HG03175 (cell line): ENCODE results near the gene NDRG2.
"Not testable (repeated sequence)": the region's sequence is repeated elsewhere in the genome, so short reads cannot be mapped to it uniquely, and the experiment has no call there.

Source experiments
- ATAC-seq: cut with Tn5 transposase; IDR thresholded peaks from one replicate; pipeline ENCODE4 v1.9.1; 2021; ENCODE audit warnings: mild to moderate bottlenecking, moderate library complexity; ENCODE audit not compliant: unreplicated experiment

The NDRG2 gene

GRCh38 chr14:21056520-21057163 lies 31.8 kb upstream of the NDRG2 start:
- no peak for ATAC-seq

DNA sequence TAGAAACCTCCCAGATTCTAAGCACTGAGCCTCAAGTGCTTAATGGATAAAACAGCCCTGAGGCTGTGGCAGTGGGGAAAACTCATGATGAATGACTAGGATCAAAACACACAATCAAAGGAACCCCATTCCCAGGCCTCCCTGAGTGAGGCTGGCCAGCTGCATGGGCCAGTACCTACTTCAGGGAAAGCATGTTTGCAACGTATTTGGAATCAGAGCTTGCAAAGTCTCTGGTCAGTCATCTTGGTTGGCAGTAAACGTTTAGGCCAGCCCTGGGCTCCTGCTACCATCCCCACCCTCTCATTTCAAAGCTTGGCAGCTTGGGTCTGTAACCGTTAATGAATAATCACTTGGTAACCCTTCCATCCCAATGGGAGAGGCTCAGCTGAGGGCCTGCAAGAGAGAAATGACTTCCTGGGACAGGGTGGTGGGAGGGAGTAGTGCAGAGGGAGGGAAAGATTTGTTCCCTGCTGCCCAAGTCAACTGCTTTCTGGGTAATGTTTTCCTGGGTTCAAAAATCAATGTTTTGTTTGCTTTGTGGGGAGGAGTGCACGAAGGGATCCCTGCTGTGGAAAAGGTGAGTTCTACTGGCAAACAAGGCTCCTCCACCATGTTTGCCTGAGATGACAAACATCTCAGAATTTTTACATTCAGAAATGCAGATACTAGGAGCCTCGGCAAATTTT lies 30.7 kb upstream of the NDRG2 start:
- no peak for ATAC-seq

GRCh38 chr14:21054768-21055145 lies 29.9 kb upstream of the NDRG2 start:
- no peak for ATAC-seq

GRCh38 chr14:21054123-21054767 lies 29.4 kb upstream of the NDRG2 start:
- no peak for ATAC-seq

GRCh38 chr14:21053184-21054122 lies 28.6 kb upstream of the NDRG2 start:
- ATAC-seq, result no peak

GRCh38 chr14:21050597-21050996 lies 25.7 kb upstream of the NDRG2 start:
- ATAC-seq, result no peak

DNA sequence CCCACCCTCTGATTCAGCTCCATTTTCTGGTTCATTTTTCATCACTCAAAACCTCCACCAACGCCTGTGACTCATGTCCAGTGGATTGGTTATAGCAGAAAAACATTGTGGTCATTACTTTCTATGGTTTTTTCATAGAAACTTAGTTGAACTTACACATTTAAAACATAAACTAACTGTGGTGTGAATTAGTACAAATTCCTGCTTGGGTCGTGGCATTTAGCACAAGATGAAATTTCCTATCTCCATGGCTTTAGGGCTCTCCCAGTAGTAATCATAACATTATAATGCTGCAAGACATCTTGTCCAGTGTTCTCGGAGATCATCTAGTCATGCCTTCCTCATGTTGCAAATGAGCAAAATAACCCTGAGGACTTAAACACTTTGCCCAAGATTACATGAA lies 24.4 kb upstream of the NDRG2 start:
- no peak for ATAC-seq

DNA sequence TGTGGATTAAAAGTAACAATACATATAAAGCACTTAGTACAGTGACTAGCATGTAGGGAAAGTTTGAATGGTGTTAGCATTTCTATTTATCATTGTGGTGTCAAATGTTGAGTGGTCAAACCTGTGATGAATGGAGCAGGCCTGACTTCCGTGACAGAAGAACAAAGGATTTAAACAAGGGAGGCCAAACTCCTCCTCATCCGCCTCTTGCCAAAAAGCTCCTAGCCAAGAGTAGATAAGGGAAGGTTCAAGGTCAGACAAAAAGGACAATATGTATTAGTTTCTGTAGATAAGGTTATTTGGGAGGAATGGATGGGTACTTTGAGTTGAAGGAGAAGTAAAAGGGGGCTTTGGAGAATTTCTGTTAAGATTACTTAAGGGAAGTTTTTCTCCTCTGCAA lies 23.8 kb upstream of the NDRG2 start:
- ATAC-seq, result no peak

DNA sequence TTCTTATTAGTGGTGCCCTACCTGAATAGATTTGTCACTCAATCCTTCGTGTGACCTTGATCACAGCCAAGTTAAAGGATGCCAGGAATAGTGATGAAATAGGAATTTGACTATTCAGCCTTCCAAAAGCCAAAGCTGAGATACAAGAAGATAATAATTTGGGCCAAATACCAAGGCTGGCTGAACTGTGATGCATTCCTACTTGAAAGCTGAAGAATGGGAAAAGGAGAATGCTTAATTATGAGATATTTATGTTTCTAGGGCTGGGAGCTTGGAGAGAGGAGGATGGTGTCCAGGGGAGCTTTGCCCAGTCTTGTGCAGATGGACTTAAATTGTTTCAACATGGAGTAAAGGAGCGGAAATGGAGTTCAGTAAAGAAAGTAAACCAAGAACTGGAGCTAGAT lies 22.5 kb upstream of the NDRG2 start:
- no peak for ATAC-seq

DNA sequence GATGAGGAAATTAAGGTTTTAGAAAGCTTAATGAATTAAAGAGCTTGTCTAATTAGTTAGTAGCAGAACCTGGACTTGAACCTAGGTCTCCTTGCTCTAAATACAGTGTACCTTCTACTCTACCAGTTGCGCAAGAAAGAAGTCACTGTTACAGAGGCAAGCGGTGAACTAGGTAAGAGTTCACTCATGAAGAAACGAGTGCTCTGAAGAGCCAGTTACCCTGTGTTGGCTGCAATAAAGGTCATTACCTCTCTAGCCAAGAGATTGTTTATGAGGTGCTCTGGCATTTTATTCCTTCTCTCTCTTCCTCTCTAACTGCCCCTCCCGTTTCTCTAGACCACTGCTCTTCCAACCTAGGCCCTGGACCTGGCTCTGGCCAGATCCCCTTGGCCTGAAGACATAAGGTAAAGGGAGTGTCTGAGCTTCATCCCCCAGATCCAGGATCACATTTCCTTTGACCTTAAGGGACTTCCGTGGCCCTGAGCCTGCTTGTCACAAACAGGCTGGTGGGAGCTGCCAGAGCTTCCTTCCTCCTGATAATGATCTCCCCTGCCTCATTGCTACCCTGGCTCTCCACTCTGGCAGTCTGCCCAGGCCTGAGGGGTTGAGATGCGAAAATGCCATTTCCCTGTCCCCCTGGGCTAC lies 19.2 kb upstream of the NDRG2 start:
- no peak for ATAC-seq

DNA sequence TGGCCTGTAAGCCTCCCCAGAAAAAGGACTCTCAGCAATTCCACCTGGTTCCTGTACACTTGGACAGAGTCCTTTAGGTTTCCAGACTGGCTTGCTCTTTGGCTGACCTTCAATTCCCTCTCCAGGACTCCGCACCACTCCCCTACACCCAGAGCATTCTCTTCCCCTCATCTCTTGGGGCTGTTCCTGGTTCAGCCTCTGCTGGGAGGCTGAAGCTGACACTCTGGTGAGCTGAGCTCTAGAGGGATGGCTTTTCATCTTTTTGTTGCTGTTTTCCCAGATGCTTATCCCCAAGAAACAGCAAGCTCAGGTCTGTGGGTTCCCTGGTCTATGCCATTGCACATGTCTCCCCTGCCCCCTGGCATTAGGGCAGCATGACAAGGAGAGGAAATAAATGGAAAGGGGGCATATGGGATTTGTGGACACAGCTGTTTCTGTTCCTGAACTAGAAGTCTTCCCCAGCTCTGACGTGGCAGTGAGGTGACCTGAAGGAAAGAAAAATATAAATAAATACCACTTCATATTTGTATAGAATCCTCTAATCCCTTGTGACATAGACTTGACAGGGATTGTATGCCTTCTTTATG lies 18.6 kb upstream of the NDRG2 start:
- no peak for ATAC-seq

DNA sequence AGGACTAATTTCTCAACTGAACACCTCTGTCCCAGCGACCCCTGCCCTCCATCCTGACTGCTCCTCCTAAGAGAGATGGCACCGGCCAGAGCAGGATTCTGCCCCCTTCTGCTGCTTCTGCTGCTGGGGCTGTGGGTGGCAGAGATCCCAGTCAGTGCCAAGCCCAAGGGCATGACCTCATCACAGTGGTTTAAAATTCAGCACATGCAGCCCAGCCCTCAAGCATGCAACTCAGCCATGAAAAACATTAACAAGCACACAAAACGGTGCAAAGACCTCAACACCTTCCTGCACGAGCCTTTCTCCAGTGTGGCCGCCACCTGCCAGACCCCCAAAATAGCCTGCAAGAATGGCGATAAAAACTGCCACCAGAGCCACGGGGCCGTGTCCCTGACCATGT lies 18.1 kb upstream of the NDRG2 start:
- no peak for ATAC-seq

- no peak for ATAC-seq
Measured at GRCh38 chr14:21041676-21042433, 17.0 kb upstream of the NDRG2 start, which contains the start of gene RNASE7. Gene RNASE7 (plus strand): TSS chr14:21042362. CDS start chr14:21042993, 631 bp downstream.

GRCh38 chr14:21040941-21041340 lies 16.1 kb upstream of the NDRG2 start:
- not testable (repeated sequence) for ATAC-seq

GRCh38 chr14:21040370-21040925 lies 15.6 kb upstream of the NDRG2 start:
- no peak for ATAC-seq

- ATAC-seq, result no peak
Measured at GRCh38 chr14:21039585-21040369, 14.9 kb upstream of the NDRG2 start.

GRCh38 chr14:21038441-21039422 lies 13.9 kb upstream of the NDRG2 start:
- ATAC-seq, result no peak
